ENCODE data around the gene KCTD1.
"Not testable (repeated sequence)": the region's sequence is repeated elsewhere in the genome, so short reads cannot be mapped to it uniquely, and the experiment has no call there.

GRCh38 chr18:26437634-26438033 is 110.7 kb downstream of the KCTD1 start:
- TF ChIP-seq CTCF (IDR thresholded peaks at IDR 0.05; ENCODE audit: poor library complexity, severe bottlenecking); EZH2 (IDR thresholded peaks at IDR 0.05; ENCODE audit: borderline replicate concordance, insufficient read depth, low read length, poor library complexity, severe bottlenecking); TAF1 (IDR thresholded peaks at IDR 0.05; ENCODE audit: low read depth); RAD21 (conservative IDR thresholded peaks at IDR 0.05); POLR2AphosphoS5 (IDR thresholded peaks at IDR 0.05); EP300 (conservative IDR thresholded peaks at IDR 0.05; ENCODE audit: poor library complexity, severe bottlenecking): not testable (repeated sequence)
